ENCODE results near the gene G3BP2. TPM values are rescaled to one million over a fixed set of nuclear protein-coding genes. Genes with fewer than 3 reads are reported as not detected.

Gene G3BP2
- total RNA-seq, 1 experiment from 2014 or later: 35.8 TPM

DNA sequence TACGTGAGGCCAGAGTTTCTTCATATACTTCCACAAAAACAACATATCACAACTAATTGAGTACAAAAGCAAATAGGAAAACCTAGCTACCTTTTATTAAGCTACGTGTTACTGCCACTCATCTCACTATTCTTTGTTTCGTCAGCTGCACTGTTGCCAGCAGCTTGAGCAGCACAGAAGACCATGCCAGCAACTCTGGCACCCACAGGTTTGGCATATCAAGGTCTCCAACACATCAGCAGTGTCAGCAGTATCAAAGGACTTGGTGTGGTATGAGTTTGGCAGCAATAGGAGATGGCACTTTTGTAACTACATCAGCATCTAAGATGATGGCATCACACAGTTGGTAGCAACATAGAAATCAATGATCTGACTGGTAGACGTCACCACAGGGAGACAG lies 73.6 kb downstream of the G3BP2 start:
- in situ Hi-C loops (cut with HindIII; ENCODE audit: low pct_unique_long_range_greater_than_20kb, low sequenced_read_pairs): no loop called here
- DNase-seq (ENCODE audit: low read depth): no peak

DNA sequence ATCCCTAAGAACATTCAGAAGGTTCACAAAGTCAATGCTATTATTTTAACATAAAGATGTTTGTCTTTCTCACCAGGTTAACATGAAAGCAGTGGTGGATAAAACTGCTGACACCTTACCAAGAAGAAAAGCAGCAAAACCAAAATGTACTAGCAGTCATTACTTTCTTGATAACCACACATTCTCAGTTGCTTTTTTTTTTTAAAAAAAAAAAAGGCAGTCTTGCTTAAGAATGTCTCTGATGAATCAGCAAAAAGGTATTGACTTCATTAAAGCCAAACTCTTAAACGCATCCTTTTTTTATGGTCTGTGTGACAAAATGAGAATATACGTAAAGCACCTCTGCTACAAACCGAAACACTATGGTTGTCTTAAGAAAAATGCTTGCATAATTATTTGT lies 74.8 kb downstream of the G3BP2 start:
- peak; percentile 8 for DNase-seq (ENCODE audit: low read depth)
- in situ Hi-C loops (cut with HindIII; ENCODE audit: low pct_unique_long_range_greater_than_20kb, low sequenced_read_pairs): no loop called here

DNA sequence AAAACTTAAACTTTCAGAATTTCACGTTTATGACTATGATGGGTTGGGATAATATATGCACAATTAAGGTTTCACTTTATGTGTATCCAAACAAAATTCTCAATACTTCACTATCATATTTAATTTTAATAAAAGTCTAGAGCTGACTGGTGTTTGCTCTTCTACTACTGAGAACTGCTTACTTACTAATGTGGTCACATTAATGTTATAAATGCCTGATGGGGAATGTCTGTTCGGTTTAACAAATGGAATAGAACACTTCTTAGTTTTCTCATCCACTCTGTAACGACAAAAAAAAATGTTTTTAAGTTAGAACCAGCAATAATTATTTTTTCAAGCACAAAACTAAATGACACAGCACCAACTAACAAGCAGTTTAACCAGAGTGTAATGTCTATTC lies 77.2 kb downstream of the G3BP2 start:
- DNase-seq (ENCODE audit: low read depth): no peak
- in situ Hi-C loops (cut with HindIII; ENCODE audit: low pct_unique_long_range_greater_than_20kb, low sequenced_read_pairs): no loop called here

DNA sequence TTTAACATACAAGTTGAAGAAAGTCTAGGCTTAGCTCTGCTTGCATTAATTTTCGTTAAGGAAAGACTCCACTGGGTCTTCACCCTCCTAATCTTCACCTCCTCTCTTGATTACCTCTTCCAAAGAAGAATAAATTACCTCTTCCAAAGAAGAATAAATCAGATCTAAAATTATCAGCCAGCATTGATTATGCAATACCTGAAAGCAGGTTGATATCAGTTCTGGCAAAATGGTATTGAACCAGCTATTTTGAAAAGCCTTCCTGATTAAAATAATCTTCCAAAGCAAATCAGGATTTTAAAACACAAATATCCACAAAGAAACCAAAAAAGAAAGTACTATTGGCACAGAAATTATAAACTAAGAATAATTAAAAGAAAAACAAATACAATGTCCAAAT lies 79.8 kb downstream of the G3BP2 start:
- DNase-seq (ENCODE audit: low read depth): no peak
- in situ Hi-C loops (cut with HindIII; ENCODE audit: low pct_unique_long_range_greater_than_20kb, low sequenced_read_pairs): no loop called here

Other genes with a start within 250 kb of the G3BP2 start
- gene RCHY1, start 159.0 kb downstream of the G3BP2 start, total RNA-seq (2014; rRNA removed; shearing (Covaris generic); ENCODE audit: low replicate concordance): 3.5 and 7.9 TPM in 2 replicates
- gene THAP6, start 158.9 kb downstream of the G3BP2 start, total RNA-seq (2014; rRNA removed; shearing (Covaris generic); ENCODE audit: low replicate concordance): 4.2 and 7.2 TPM in 2 replicates
- 0.17 TPM in 1 of 2 replicates, not detected in the other for gene ODAPH, start 117.3 kb downstream of the G3BP2 start, total RNA-seq (2014; rRNA removed; shearing (Covaris generic); ENCODE audit: low replicate concordance)
- 1.8 and 5.7 TPM in 2 replicates for gene CDKL2, start 42.9 kb downstream of the G3BP2 start, total RNA-seq (2014; rRNA removed; shearing (Covaris generic); ENCODE audit: low replicate concordance)
- gene USO1, start 51.2 kb upstream of the G3BP2 start, total RNA-seq (2014; rRNA removed; shearing (Covaris generic); ENCODE audit: low replicate concordance): 25.5 and 28.1 TPM in 2 replicates
- gene PPEF2, start 229.0 kb upstream of the G3BP2 start, total RNA-seq (2014; rRNA removed; shearing (Covaris generic); ENCODE audit: low replicate concordance): not detected in 2 replicates